Stimulated activated CD8-positive, alpha-beta memory T cell treated with anti-CD3 and anti-CD28 coated beads, Interleukin-15, amount 100 ng/mL, for 1 hour (primary cell): ENCODE data around the gene ZCCHC12.
A peak's percentile ranks its signal among the peaks of the same experiment; 100 is the strongest.
"Not testable (repeated sequence)": the region's sequence is repeated elsewhere in the genome, so short reads cannot be mapped to it uniquely, and the experiment has no call there.

Experiments used
- DNase-seq: peaks from one replicate; pipeline ENCODE4 v3.0.0-alpha.2; 2020; ENCODE audit warnings: low read depth

ZCCHC12 gene

GRCh38 chrX:118823263-118824172, at the start of gene ZCCHC12:
TSS of gene ZCCHC12 (plus strand) at chrX:118823824. CDS start at chrX:118825245, 1,421 bp downstream.
- DNase-seq: no peak

- no peak for DNase-seq
Measured at GRCh38 chrX:118779581-118779980, 44.0 kb upstream of the ZCCHC12 start.

- DNase-seq: no peak
Measured at GRCh38 chrX:118780509-118780908, 43.1 kb upstream of the ZCCHC12 start.

GRCh38 chrX:118780911-118781310, 42.7 kb upstream of the ZCCHC12 start:
- no peak for DNase-seq

- DNase-seq: no peak
Measured at GRCh38 chrX:118795528-118796280, 27.9 kb upstream of the ZCCHC12 start.

GRCh38 chrX:118802857-118803256, 20.8 kb upstream of the ZCCHC12 start:
- no peak for DNase-seq

GRCh38 chrX:118807151-118808017, 16.2 kb upstream of the ZCCHC12 start:
- DNase-seq: no peak

GRCh38 chrX:118817257-118817656, 6.4 kb upstream of the ZCCHC12 start:
- DNase-seq: not testable (repeated sequence)

- DNase-seq: no peak
Measured at GRCh38 chrX:118824173-118824730, 628 bp downstream of the ZCCHC12 start.

GRCh38 chrX:118825227-118825626, 1.6 kb downstream of the ZCCHC12 start:
- no peak for DNase-seq

GRCh38 chrX:118839334-118839958, 15.8 kb downstream of the ZCCHC12 start:
- DNase-seq: peak; percentile 14

GRCh38 chrX:118847676-118848075, 24.1 kb downstream of the ZCCHC12 start:
- DNase-seq: no peak

GRCh38 chrX:118853596-118853995, 30.0 kb downstream of the ZCCHC12 start:
- no peak for DNase-seq

GRCh38 chrX:118855681-118856310, 32.2 kb downstream of the ZCCHC12 start:
- no peak for DNase-seq

GRCh38 chrX:118857006-118857405, 33.4 kb downstream of the ZCCHC12 start:
- no peak for DNase-seq

GRCh38 chrX:118861338-118861737, 37.7 kb downstream of the ZCCHC12 start:
- no peak for DNase-seq

- no peak for DNase-seq
Measured at GRCh38 chrX:118862091-118862490, 38.5 kb downstream of the ZCCHC12 start.

- no peak for DNase-seq
Measured at GRCh38 chrX:118862979-118863378, 39.4 kb downstream of the ZCCHC12 start.

GRCh38 chrX:118864063-118864635, 40.5 kb downstream of the ZCCHC12 start:
- no peak for DNase-seq

GRCh38 chrX:118865231-118865630, 41.6 kb downstream of the ZCCHC12 start:
- DNase-seq: no peak
